GM21825 (cell line): ENCODE results near the gene MIP.
"Not testable (repeated sequence)": the region's sequence is repeated elsewhere in the genome, so short reads cannot be mapped to it uniquely, and the experiment has no call there.

Experiments
- ATAC-seq: cut with Tn5 transposase; IDR thresholded peaks from one replicate; pipeline ENCODE4 v1.9.1; 2021; ENCODE audit warnings: mild to moderate bottlenecking, moderate library complexity; ENCODE audit not compliant: unreplicated experiment

MIP gene

GRCh38 chr12:56411781-56412639, 42.4 kb downstream of the MIP start:
- no peak for ATAC-seq

DNA sequence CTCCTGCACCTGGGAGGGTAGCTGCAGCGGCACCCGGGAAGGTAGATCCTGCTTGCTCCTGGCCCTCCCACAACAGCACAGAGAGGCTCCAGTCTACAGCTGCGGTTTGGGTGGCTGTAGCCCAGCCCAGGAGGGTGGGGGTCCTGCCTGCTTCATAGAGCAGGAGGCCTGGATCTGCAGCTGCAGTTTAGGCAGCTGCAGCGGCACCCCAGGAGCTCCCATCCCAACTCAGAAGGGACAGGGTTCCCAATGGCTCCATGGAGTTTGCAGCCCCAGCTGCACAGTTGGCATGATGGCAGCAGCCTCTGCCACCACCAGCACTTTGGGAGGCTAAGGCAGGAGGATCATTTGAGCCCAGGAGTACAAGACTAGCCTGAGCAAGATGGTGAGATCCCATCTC, 43.7 kb downstream of the MIP start:
- ATAC-seq: no peak

DNA sequence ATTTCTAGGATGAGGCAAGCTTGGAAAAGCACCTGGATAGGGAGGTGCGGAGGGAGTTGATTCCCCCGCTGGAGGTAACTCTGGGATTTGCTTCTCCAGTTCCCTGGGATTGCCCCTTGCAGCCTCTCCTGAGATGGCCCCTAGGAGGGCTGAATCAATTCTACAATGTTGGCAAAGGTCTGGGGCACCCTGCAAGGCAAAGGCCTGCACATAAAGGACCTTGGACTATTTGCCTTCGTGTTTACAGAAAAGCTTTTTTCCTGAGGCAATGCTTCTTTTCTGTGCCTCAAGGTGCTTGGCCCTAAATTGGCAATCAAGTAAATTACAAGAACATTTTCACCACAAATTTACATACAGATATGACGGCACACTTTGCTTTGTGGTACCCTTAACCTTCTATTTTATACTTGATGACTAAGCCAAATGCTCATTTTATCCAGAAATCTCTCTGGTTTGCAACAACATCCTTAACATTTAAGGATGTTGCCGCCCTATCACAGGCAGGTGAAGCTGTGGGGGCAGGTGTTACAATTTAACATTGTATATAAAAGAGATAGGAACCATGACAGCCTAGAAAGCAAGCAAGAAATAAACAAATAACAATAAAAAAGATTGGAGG, 45.5 kb downstream of the MIP start:
- no peak for ATAC-seq

- not testable (repeated sequence) for ATAC-seq
Measured at GRCh38 chr12:56404227-56404626, 50.2 kb downstream of the MIP start.

DNA sequence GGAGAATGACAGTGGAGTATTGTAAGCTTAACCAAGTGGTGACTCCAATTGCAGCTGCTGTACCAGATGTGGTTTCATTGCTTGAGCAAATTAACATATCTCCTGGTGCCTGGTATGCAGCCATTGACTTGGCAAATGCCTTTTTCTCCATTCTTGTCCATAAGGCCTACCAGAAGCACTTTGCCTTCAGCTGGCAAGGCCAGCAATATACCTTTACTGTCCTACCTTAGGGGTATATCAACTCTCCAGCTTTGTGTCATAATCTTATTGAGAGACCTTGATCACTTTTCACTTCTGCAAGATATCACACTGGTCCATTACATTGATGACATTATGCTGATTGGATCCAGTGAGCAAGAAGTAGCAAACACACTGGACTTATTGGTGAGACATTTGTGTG, 52.8 kb downstream of the MIP start:
- not testable (repeated sequence) for ATAC-seq

- ATAC-seq: not testable (repeated sequence)
Measured at GRCh38 chr12:56401125-56401524, 53.3 kb downstream of the MIP start.
